ENCODE results near the gene GALNT9.

DNA sequence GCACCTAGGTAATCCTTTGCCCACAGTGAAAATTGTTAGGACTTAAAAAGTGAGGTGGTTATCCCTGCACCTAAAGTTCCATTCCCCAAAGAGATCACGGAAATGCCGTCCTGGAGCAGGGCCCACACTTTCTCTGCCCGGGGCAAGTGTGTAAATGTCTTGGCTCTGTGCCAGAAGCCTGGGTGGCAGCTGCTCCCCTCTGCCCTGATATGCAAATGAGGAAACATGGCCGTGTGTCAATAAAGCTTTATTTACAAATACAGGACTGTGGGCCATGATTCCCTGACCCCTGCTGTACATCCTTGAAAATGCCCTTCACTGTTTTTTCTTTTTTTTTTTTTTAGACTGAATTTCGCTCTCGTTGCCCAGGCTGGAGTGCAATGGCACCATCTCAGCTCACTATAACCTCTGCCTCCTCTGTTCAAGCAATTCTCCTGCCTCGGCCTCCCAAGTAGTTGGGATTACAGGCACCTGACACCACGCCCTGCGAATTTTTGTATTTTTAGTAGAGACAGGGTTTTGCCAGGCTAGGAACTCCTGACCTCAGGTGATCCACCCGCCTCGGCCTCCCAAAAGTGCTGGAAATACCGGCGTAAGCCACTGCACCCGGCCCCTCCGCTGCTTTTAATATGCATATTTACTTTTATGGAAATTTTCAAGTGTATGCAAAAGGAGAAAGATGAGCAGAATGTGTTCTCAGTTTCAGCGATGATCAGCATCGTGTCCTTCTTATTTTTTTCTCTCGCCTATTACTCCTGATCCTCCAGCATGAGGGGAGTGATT is 75.5 kb downstream of the GALNT9 start:
- TF ChIP-seq POLR2AphosphoS5 (IDR thresholded peaks at IDR 0.05) (no peak), POLR2A (IDR thresholded peaks at IDR 0.05) (no peak)
- TF ChIP-seq, protein P1, sequence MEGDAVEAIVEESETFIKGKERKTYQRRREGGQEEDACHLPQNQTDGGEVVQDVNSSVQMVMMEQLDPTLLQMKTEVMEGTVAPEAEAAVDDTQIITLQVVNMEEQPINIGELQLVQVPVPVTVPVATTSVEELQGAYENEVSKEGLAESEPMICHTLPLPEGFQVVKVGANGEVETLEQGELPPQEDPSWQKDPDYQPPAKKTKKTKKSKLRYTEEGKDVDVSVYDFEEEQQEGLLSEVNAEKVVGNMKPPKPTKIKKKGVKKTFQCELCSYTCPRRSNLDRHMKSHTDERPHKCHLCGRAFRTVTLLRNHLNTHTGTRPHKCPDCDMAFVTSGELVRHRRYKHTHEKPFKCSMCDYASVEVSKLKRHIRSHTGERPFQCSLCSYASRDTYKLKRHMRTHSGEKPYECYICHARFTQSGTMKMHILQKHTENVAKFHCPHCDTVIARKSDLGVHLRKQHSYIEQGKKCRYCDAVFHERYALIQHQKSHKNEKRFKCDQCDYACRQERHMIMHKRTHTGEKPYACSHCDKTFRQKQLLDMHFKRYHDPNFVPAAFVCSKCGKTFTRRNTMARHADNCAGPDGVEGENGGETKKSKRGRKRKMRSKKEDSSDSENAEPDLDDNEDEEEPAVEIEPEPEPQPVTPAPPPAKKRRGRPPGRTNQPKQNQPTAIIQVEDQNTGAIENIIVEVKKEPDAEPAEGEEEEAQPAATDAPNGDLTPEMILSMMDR (IDR thresholded peaks at IDR 0.05), result no peak

All from prostate gland (tissue), 2 donors.